ENCODE data around the gene ZNF570.
A peak's percentile ranks its signal among the peaks of the same experiment; 100 is the strongest.

ZNF570 gene

DNA sequence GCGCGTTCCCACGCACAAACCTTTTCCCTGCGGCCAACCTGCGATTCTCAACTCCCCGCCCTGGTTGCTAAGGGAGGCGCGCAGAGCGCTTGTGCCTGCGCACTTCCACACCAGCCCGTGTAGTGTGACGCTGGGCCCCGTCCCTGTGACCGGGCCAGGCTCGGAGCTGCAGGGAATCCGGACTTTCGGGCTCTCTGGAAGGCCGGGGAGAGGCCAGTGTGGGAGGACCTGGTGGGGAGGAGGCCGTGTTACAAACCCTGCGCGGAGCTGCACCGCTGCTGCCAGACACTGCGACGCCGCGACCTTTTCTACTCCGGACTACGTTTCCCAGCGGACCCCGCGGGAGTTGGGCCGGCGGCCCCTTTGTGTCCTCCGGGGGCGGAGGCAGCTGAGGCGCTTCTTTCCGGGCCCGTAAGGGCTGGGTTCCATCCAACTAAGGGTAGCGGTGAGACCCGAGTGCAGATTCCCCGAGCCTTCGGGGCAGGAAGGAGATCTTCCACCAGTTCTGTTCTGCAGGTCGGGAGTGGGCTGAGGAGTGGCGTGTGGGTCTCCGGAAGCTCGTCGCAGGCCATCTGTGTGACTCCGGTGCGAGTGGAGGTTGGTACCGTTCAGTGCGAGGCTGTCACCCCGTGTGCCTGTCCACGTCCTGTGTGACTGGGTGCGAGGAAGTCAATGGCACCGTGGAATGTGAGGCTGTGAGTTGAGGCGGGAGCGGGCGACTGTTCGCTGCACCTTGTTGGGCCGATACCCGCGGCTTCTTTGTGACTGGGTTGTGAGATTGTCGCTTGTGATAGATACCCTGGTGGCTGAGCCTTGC, at the start of gene ZNF570:
Gene ZNF570, plus strand, starts transcription at position 396 of the 817 bp plus-strand sequence. CDS start 999 bp downstream, outside the sequence.
- peak within 1 kb of the TSS; percentile 32 for H3K27ac ChIP-seq (ENCODE audit: poor library complexity, severe bottlenecking)
- peak; percentile 79 for ATAC-seq (ENCODE audit: low read depth)
- H3K36me3 ChIP-seq (ENCODE audit: low read depth): peaks cover 21% of the 10 kb centered on the region

DNA sequence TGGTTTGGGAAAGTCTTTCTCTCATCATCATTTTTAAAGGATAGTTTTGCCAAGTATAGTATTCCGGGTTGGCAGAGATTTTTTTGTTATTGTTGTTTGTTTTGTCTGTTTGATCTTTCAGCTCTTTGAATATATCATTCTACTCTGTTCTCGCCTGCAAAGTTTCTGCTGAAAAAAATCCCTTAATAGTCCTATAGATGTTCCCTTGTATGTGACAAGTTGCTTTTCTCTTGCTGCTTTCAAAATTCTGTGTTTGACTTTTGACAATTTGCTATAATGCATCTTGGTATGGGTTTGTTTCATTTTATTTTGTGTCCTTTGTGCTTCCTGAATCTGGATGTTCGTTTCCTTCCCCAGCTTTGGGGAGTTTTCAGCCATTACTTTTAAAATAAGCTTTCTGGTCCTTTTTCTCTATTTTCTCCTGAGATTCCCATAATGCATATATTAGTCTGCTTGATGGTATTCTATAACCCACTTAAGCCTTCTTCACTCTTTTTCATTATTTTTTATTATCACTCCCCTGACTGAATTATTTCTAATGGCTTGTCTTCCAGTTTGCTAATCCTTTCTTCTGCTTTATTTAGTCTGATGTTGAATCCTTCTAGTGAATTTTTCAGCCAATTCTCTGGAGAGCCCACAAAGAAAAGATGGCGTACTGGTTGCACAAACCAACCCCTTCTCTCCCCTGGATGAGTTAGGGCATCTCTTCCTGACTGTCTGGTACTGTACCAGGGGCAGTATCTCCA, 16.5 kb upstream of the ZNF570 start:
- H3K4me3 ChIP-seq (ENCODE audit: severe bottlenecking): no peak overlapping the region
- TF ChIP-seq, protein P1, sequence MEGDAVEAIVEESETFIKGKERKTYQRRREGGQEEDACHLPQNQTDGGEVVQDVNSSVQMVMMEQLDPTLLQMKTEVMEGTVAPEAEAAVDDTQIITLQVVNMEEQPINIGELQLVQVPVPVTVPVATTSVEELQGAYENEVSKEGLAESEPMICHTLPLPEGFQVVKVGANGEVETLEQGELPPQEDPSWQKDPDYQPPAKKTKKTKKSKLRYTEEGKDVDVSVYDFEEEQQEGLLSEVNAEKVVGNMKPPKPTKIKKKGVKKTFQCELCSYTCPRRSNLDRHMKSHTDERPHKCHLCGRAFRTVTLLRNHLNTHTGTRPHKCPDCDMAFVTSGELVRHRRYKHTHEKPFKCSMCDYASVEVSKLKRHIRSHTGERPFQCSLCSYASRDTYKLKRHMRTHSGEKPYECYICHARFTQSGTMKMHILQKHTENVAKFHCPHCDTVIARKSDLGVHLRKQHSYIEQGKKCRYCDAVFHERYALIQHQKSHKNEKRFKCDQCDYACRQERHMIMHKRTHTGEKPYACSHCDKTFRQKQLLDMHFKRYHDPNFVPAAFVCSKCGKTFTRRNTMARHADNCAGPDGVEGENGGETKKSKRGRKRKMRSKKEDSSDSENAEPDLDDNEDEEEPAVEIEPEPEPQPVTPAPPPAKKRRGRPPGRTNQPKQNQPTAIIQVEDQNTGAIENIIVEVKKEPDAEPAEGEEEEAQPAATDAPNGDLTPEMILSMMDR (IDR thresholded peaks at IDR 0.05; ENCODE audit: poor library complexity, severe bottlenecking): no peak
- 0 out of 2 replicates have a peak, but pooled peaks cover 5% of the 10 kb centered on the region for H3K36me3 ChIP-seq (ENCODE audit: low read depth)
- H3K9me3 ChIP-seq (ENCODE audit: severe bottlenecking): peaks cover 25% of the 10 kb centered on the region
- ATAC-seq (ENCODE audit: low read depth) (no peak), DNase-seq (ENCODE audit: low spot score) (no peak)
- H3K27ac ChIP-seq (ENCODE audit: poor library complexity, severe bottlenecking): no peak overlapping the region
- no peaks in the 10 kb centered on the region for H3K4me1 ChIP-seq (ENCODE audit: insufficient read depth, poor library complexity, severe bottlenecking)
- H3K27me3 ChIP-seq (ENCODE audit: insufficient read depth, poor library complexity, severe bottlenecking): no peaks in the 10 kb centered on the region

More for the DNA sequence above, at the start of gene ZNF570:
- Histone ChIP-seq H3K4me3 (ENCODE audit: severe bottlenecking) (peak within 1 kb of the TSS; percentile 75), H3K4me1 (ENCODE audit: insufficient read depth, poor library complexity, severe bottlenecking) (no peaks in the 10 kb centered on the region), H3K9me3 (ENCODE audit: severe bottlenecking) (no peaks in the 10 kb centered on the region), H3K27me3 (ENCODE audit: insufficient read depth, poor library complexity, severe bottlenecking) (no peaks in the 10 kb centered on the region)
- TF ChIP-seq, protein P1 (IDR thresholded peaks at IDR 0.05; ENCODE audit: poor library complexity, severe bottlenecking): no peak
- DNase-seq (ENCODE audit: low spot score): peak; percentile 86

DNA sequence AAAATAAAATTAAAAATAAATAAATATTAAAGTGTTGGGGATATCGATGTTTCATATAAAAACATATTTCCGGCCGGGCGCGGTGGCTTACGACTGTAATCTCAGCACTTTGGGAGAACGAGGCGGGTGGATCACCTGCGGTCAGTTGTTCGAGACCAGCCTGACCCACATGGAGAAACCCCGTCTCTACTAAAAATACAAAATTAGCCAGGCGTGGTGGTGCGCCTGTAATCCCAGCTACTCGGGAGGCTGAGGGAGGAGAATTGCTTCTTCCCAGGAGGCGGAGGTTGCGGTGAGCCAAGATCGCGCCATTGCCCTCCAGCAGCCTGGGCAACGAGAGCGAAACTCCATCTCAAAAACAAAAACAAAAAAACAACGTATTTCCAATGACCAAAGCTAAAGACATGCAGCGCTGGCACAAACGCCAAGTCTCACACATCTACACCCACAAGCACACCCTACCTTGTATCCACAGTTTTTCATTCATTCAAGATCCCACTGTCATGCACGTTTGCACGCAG, 2.8 kb upstream of the ZNF570 start:
- H3K27me3 ChIP-seq (ENCODE audit: insufficient read depth, poor library complexity, severe bottlenecking): no peaks in the 10 kb centered on the region
- peaks cover 28% of the 10 kb centered on the region for H3K36me3 ChIP-seq (ENCODE audit: low read depth)
- TF ChIP-seq, protein P1 (IDR thresholded peaks at IDR 0.05; ENCODE audit: poor library complexity, severe bottlenecking): no peak
- H3K4me3 ChIP-seq (ENCODE audit: severe bottlenecking): peak overlapping the region; percentile 73
- H3K27ac ChIP-seq (ENCODE audit: poor library complexity, severe bottlenecking): peak overlapping the region; percentile 51
- no peaks in the 10 kb centered on the region for H3K9me3 ChIP-seq (ENCODE audit: severe bottlenecking)
- DNase-seq (ENCODE audit: low spot score) (no peak), ATAC-seq (ENCODE audit: low read depth) (no peak)
- no peaks in the 10 kb centered on the region for H3K4me1 ChIP-seq (ENCODE audit: insufficient read depth, poor library complexity, severe bottlenecking)

DNA sequence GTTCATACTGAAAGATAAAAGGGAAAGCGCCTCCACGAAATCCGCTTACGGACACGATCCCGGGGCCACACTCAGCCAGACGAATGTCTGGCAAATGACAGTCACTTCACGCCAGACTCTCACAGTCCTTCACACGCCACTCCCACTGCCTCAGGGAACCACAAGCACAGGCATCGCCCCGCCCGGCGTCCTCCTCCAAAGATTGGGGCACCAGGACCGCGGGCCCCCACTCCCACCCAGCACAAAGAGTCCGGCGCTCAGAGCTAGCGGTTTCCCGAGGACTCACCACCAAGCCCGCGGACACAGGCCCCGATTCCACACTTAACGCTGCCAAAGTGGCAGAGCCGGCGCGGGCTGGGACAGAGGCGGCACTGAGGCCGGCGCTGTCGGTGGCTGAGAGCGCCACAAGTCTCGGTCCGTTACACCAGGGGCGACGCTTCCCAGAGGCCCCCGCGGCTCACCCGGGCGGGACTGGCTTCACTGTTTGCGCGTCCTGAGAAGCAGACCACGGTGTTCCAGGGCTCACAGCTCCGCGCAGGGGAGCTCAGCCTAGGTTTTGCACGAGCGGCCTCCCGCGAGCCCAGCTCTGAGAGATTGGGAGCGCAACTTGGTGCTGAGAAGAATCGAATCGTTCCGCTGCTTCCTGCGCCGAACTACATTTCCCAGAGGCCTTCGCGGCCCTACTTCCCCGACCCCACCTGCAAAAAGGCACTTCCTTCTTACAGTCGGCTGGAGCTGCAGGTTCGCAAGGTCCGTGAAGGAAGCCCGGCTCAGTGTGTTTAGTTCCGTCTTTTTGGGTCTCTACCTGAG, 2.2 kb upstream of the ZNF570 start, which contains the start of gene ZNF569:
Gene ZNF569, minus strand, starts transcription at position 647 of the 810 bp plus-strand sequence. CDS start 22,523 bp downstream, outside the sequence.
- Histone ChIP-seq H3K9me3 (ENCODE audit: severe bottlenecking) (no peaks in the 10 kb centered on the region), H3K27me3 (ENCODE audit: insufficient read depth, poor library complexity, severe bottlenecking) (no peaks in the 10 kb centered on the region), H3K36me3 (ENCODE audit: low read depth) (peaks cover 31% of the 10 kb centered on the region), H3K4me3 (ENCODE audit: severe bottlenecking) (peak within 1 kb of the TSS; percentile 73), H3K27ac (ENCODE audit: poor library complexity, severe bottlenecking) (peak within 1 kb of the TSS; percentile 51), H3K4me1 (ENCODE audit: insufficient read depth, poor library complexity, severe bottlenecking) (no peaks in the 10 kb centered on the region)
- ATAC-seq (ENCODE audit: low read depth): peak; percentile 77
- DNase-seq (ENCODE audit: low spot score): peak; percentile 90
- TF ChIP-seq, protein P1 (IDR thresholded peaks at IDR 0.05; ENCODE audit: poor library complexity, severe bottlenecking): no peak
